ENCODE data around the gene UBE2G2. TPM values are rescaled to one million over a fixed set of nuclear protein-coding genes. Genes with fewer than 3 reads are reported as not detected.

The UBE2G2 gene
- total RNA-seq, 1 experiment from 2014 or later: 117 TPM

GRCh38 chr21:44792702-44793591 lies 8.7 kb downstream of the UBE2G2 start:
- no peak for TF ChIP-seq E2F5 (CRISPR knock-in tag; IDR thresholded peaks at IDR 0.05)
- peak; percentile 54 for TF ChIP-seq CTCF (IDR thresholded peaks at IDR 0.05)
- ChIA-PET CTCF (interaction anchor here (0.5 to 2.1 kb wide), 63 partner anchors 9 to 456 kb away, joined by 3 to 53 read pairs (median 5); partner anchors contain the start of genes KRTAP10-12, KRTAP10-4, KRTAP10-5 and LRRC3), POLR2A (interaction anchor here (0.5 to 1.2 kb wide), 3 partner anchors 9 to 401 kb away, joined by 3 read pairs; partner anchors contain the start of genes KRTAP10-12 and UBE2G2)
- Mint-ChIP-seq H3K36me3 (peaks cover 47% of the 10 kb centered on the region), H3K9me3 (peaks cover 6% of the 10 kb centered on the region; the same call in 1 of the 2 replicates), H3K4me1 (peaks cover 24% of the 10 kb centered on the region), H3K4me3 (no peak overlapping the region), H3K27ac (peak overlapping the region; percentile 80), H3K27me3 (ENCODE audit: low read depth) (no peaks in the 10 kb centered on the region)
- ATAC-seq (peak; percentile 96), DNase-seq (ENCODE audit: low spot score) (peak; percentile 52)

- CTCF ChIA-PET: interaction anchor here (1.5 kb wide), 1 partner anchor 282 kb away, joined by 6 read pairs; no protein-coding TSS in a partner anchor
- no peak for DNase-seq (ENCODE audit: low spot score)
- POLR2A ChIA-PET: no interaction called here
- Mint-ChIP-seq H3K4me3 (no peak overlapping the region), H3K4me1 (peaks cover 23% of the 10 kb centered on the region), H3K9me3 (peaks cover 6% of the 10 kb centered on the region; the same call in 1 of the 2 replicates), H3K36me3 (peaks cover 47% of the 10 kb centered on the region), H3K27ac (0 out of 2 replicates have a peak overlapping the region, but pooled peaks have one; percentile 21), H3K27me3 (ENCODE audit: low read depth) (no peaks in the 10 kb centered on the region)
- TF ChIP-seq GRHL2 (CRISPR knock-in tag; IDR thresholded peaks at IDR 0.05; ENCODE audit: insufficient replicate concordance, severe bottlenecking) (no peak), ZNF396 (CRISPR knock-in tag; IDR thresholded peaks at IDR 0.05; ENCODE audit: borderline replicate concordance) (no peak), OVOL2 (CRISPR knock-in tag; IDR thresholded peaks at IDR 0.05; ENCODE audit: borderline replicate concordance) (no peak)
- ATAC-seq: no peak
These were observed 9.6 kb downstream of the UBE2G2 start for GRCh38 chr21:44791993-44792392.

- H3K4me3 Mint-ChIP-seq: no peak overlapping the region
- no peak for TF ChIP-seq FOXP4 (CRISPR knock-in tag; IDR thresholded peaks at IDR 0.05)
- TF ChIP-seq FOXJ3 (CRISPR knock-in tag; IDR thresholded peaks at IDR 0.05; ENCODE audit: borderline replicate concordance): no peak
- TF ChIP-seq IRF1 (CRISPR knock-in tag; IDR thresholded peaks at IDR 0.05): no peak
- TF ChIP-seq ZNF121 (CRISPR knock-in tag; IDR thresholded peaks at IDR 0.05): no peak
- TF ChIP-seq ATF6 (CRISPR knock-in tag; IDR thresholded peaks at IDR 0.05): no peak
- TF ChIP-seq ZMAT4 (CRISPR knock-in tag; IDR thresholded peaks at IDR 0.05): no peak
- no peak for TF ChIP-seq GTF2I (CRISPR knock-in tag; conservative IDR thresholded peaks at IDR 0.05)
- TF ChIP-seq OVOL2 (CRISPR knock-in tag; IDR thresholded peaks at IDR 0.05; ENCODE audit: borderline replicate concordance): no peak
- TF ChIP-seq ZNF512 (CRISPR knock-in tag; IDR thresholded peaks at IDR 0.05; ENCODE audit: borderline replicate concordance): no peak
- TF ChIP-seq MAX (CRISPR knock-in tag; IDR thresholded peaks at IDR 0.05): no peak
- ATAC-seq (no peak), DNase-seq (ENCODE audit: low spot score) (no peak)
- H3K4me1 Mint-ChIP-seq: peaks cover 19% of the 10 kb centered on the region
- ChIA-PET CTCF (interaction anchor here (1.5 kb wide), 1 partner anchor 281 kb away, joined by 6 read pairs; no protein-coding TSS in a partner anchor), POLR2A (no interaction called here)
- no peaks in the 10 kb centered on the region for H3K27me3 Mint-ChIP-seq (ENCODE audit: low read depth)
- peaks cover 6% of the 10 kb centered on the region; the same call in 1 of the 2 replicates for H3K9me3 Mint-ChIP-seq
- no peak overlapping the region for H3K27ac Mint-ChIP-seq
- H3K36me3 Mint-ChIP-seq: peaks cover 47% of the 10 kb centered on the region
These were observed 10.4 kb downstream of the UBE2G2 start for GRCh38 chr21:44791246-44791645.
